IMR-90 (cell line): ENCODE measurements around the gene FASLG. TPM values are rescaled to one million over a fixed set of nuclear protein-coding genes. Genes with fewer than 3 reads are reported as not detected.

Experiments used
- ATAC-seq: fragments of 200-7000 bp; cut with Tn5 transposase; 2 replicates; pipeline ENCODE4 v1.9.1; 2020; ENCODE audit warnings: low read depth, mild to moderate bottlenecking, moderate library complexity
- BruUV-seq: library from RNA; stranded (reverse); fragments of 400-500 nt; replicated peaks from 2 replicates; lab custom pipeline; 2021; lab: Mats Ljungman, UMichigan
- CTCF ChIA-PET: fragments of 300-600 bp; formaldehyde crosslinking; extraction: SDS; loops from one replicate; lab custom pipeline; 2021; ENCODE audit warnings: antibody characterized with exemption; lab: Yijun Ruan, JAX
- POLR2A ChIA-PET: fragments of 300-600 bp; sonication (Branson Sonifier 250); formaldehyde crosslinking; loops from one replicate; lab custom pipeline; 2022; ENCODE audit warnings: antibody characterized with exemption; ENCODE audit not compliant: unreplicated experiment; lab: Charles Lee
- DNase-seq: peaks from one replicate; pipeline ENCODE4 v3.0.0; 2013
- H2AFZ ChIP-seq: replicated peaks from 2 replicates; pipeline ENCODE3; 2013; ENCODE audit warnings: low read length, mild to moderate bottlenecking; ENCODE audit not compliant: poor library complexity
- H2AK5ac ChIP-seq: 2 replicates; pipeline ENCODE4 v1.6.1; 2013; ENCODE audit warnings: low read depth, low read length, inconsistent platforms
- H2AK9ac ChIP-seq: replicated peaks from 2 replicates; pipeline ENCODE3; 2013; ENCODE audit warnings: mild to moderate bottlenecking, low read depth, low read length, moderate library complexity; ENCODE audit not compliant: poor library complexity
- H2BK120ac ChIP-seq: 2 replicates; pipeline ENCODE4 v1.6.1; 2013; ENCODE audit warnings: low read depth, low read length, inconsistent platforms
- H2BK15ac ChIP-seq: 3 replicates; pipeline ENCODE4 v1.6.1; 2013; ENCODE audit warnings: low read depth, low read length, inconsistent platforms
- H2BK20ac ChIP-seq: 2 replicates; pipeline ENCODE4 v1.6.1; 2013; ENCODE audit warnings: low read depth, mild to moderate bottlenecking, inconsistent platforms, low read length, moderate library complexity
- H2BK5ac ChIP-seq: 2 replicates; pipeline ENCODE4 v1.6.1; 2013; ENCODE audit warnings: mild to moderate bottlenecking, low read depth, low read length, inconsistent platforms; ENCODE audit not compliant: poor library complexity, severe bottlenecking
- H3K14ac ChIP-seq: replicated peaks from 2 replicates; pipeline ENCODE4 v1.6.1; 2013; ENCODE audit warnings: low read depth, low read length, inconsistent platforms
- H3K18ac ChIP-seq: 2 replicates; pipeline ENCODE4 v1.6.1; 2013; ENCODE audit warnings: low read depth, low read length, control low read depth
- H3K23ac ChIP-seq: 2 replicates; pipeline ENCODE4 v1.6.1; 2013; ENCODE audit warnings: low read depth, low read length, inconsistent platforms
- H3K27ac ChIP-seq: 2 replicates; pipeline ENCODE4 v1.5.1; 2013; ENCODE audit warnings: mild to moderate bottlenecking, control low read depth, low read length; ENCODE audit not compliant: insufficient read depth
- H3K27me3 ChIP-seq: 2 replicates; pipeline ENCODE4 v1.6.1; 2013; ENCODE audit warnings: low read length; ENCODE audit not compliant: control insufficient read depth, insufficient read depth
- H3K36me3 ChIP-seq: 2 replicates; pipeline ENCODE4 v1.6.1; 2013; ENCODE audit warnings: low read length, mixed read lengths; ENCODE audit not compliant: control insufficient read depth, insufficient read depth
- H3K4ac ChIP-seq: 2 replicates; pipeline ENCODE4 v1.6.1; 2013; ENCODE audit warnings: low read depth, low read length, inconsistent platforms
- H3K4me1 ChIP-seq: 2 replicates; pipeline ENCODE4 v1.6.1; 2013; ENCODE audit warnings: low read length, mixed read lengths; ENCODE audit not compliant: control insufficient read depth, insufficient read depth
- H3K4me2 ChIP-seq: 2 replicates; pipeline ENCODE4 v1.6.1; 2013; ENCODE audit warnings: low read depth, mild to moderate bottlenecking, control low read depth, low read length, moderate library complexity
- H3K4me3 ChIP-seq: 2 replicates; pipeline ENCODE4 v1.5.1; 2013; ENCODE audit warnings: low read depth, mild to moderate bottlenecking, control low read depth, low read length, moderate library complexity; ENCODE audit not compliant: insufficient read depth
- H3K56ac ChIP-seq: 2 replicates; pipeline ENCODE4 v1.6.1; 2013; ENCODE audit warnings: low read length, inconsistent platforms; ENCODE audit not compliant: insufficient read depth; ENCODE audit errors: extremely low read depth
- H3K79me1 ChIP-seq, 2 experiments: 2 replicates each; pipeline ENCODE4 v1.6.1; 2013; ENCODE audit warnings: low read length in 2 of 2, inconsistent platforms in 1 of 2, low read depth in 1 of 2
- H3K9ac ChIP-seq: 2 replicates; pipeline ENCODE4 v1.6.1; 2013; ENCODE audit warnings: low read depth, low read length, control low read depth
- H3K9me1 ChIP-seq: 2 replicates; pipeline ENCODE4 v1.6.1; 2013; ENCODE audit warnings: low read length, inconsistent platforms; ENCODE audit not compliant: insufficient read depth
- H3K9me3 ChIP-seq: 2 replicates; pipeline ENCODE4 v1.6.1; 2013; ENCODE audit warnings: low read length; ENCODE audit not compliant: control insufficient read depth, insufficient read depth
- H4K20me1 ChIP-seq: 2 replicates; pipeline ENCODE4 v1.6.1; 2013; ENCODE audit warnings: low read length, inconsistent platforms; ENCODE audit not compliant: insufficient read depth
- H4K5ac ChIP-seq: 2 replicates; pipeline ENCODE4 v1.6.1; 2013; ENCODE audit warnings: mild to moderate bottlenecking, low read depth, low read length, control low read depth
- H4K8ac ChIP-seq, 2 experiments: 2 replicates each; pipeline ENCODE4 v1.6.1; 2013; ENCODE audit warnings: low read depth in 2 of 2, low read length in 2 of 2, control low read depth in 1 of 2, inconsistent platforms in 1 of 2
- H4K91ac ChIP-seq: 2 replicates; pipeline ENCODE4 v1.6.1; 2013; ENCODE audit warnings: low read depth, low read length, inconsistent platforms; ENCODE audit not compliant: insufficient read depth
- BHLHE40 ChIP-seq: fragments of 150-350 bp; IDR thresholded peaks from 2 replicates; pipeline ENCODE4 v1.6.1; 2016; ENCODE audit warnings: mild to moderate bottlenecking, low read depth, low read length
- CHD1 ChIP-seq: IDR thresholded peaks from 2 replicates; pipeline ENCODE4 v1.6.1; 2012; ENCODE audit warnings: low read depth, low read length, improper control_type of control experiment
- CTCF ChIP-seq: conservative IDR thresholded peaks from 2 replicates; pipeline ENCODE4 v1.5.1; 2012; ENCODE audit warnings: mild to moderate bottlenecking, low read depth, low read length, improper control_type of control experiment
- MAFK ChIP-seq: IDR thresholded peaks from 2 replicates; pipeline ENCODE4 v1.6.1; 2012; ENCODE audit warnings: low read depth, low read length, improper control_type of control experiment
- NFE2L2 ChIP-seq: fragments of 150-350 bp; IDR thresholded peaks from 2 replicates; pipeline ENCODE4 v1.6.1; 2016; ENCODE audit warnings: low read depth, mild to moderate bottlenecking, low read length
- POLR2A ChIP-seq: IDR thresholded peaks from 2 replicates; pipeline ENCODE4 v1.6.1; 2012; ENCODE audit warnings: mild to moderate bottlenecking, low read depth, low read length
- RCOR1 ChIP-seq: IDR thresholded peaks from 2 replicates; pipeline ENCODE4 v1.6.1; 2012; ENCODE audit warnings: mild to moderate bottlenecking, low read length, improper control_type of control experiment; ENCODE audit not compliant: insufficient replicate concordance
- RFX5 ChIP-seq: IDR thresholded peaks from 2 replicates; pipeline ENCODE4 v1.8.0; 2012; ENCODE audit warnings: low read depth, mild to moderate bottlenecking, low read length, moderate library complexity
- USF2 ChIP-seq: fragments of 150-350 bp; IDR thresholded peaks from 2 replicates; pipeline ENCODE4 v1.6.1; 2017; ENCODE audit warnings: mild to moderate bottlenecking, antibody characterized with exemption, low read length, low read depth
- WGBS, 2 experiments: methylation state at CpG; one replicate each; pipeline versions ENCODE4 v1.1.5 to v1.1.7; 2013; ENCODE audit warnings: missing lambda C conversion rate in 2 of 2; ENCODE audit not compliant: insufficient read length in 1 of 2; ENCODE audit errors: extremely low coverage in 2 of 2; 5-methylcytosine and 5-hydroxymethylcytosine counted together
- dilution Hi-C: fragments of 300-500 bp; cut with HindIII; formaldehyde crosslinking; loops from one replicate; pipeline ENCODE4 v1.14.3; 2018; ENCODE audit warnings: low sequenced_read_pairs; ENCODE audit not compliant: unreplicated experiment
- in situ Hi-C: fragments of 300-500 bp; cut with MboI; formaldehyde crosslinking; loops from 3 replicates; pipeline ENCODE4 v1.14.3; 2019; ENCODE audit warnings: low sequenced_read_pairs, inconsistent platforms, mixed read lengths
- intact Hi-C: fragments of 100-400 bp; cut with micrococcal nuclease; formaldehyde crosslinking; loops from 2 replicates; pipeline ENCODE4 v1.10.0; 2022
- polyA plus RNA-seq, 3 experiments: library from polyadenylated mRNA; depleted of rRNA; stranded (reverse); fragments of >200 nt; gene quantifications; 2 replicates each; pipeline ENCODE4 v1.2.3, GENCODE V29; 2012; ENCODE audit warnings: low replicate concordance in 1 of 3
- total RNA-seq: library from RNA; depleted of rRNA; stranded (reverse); fragments of >200 nt; gene quantifications from 2 replicates; pipeline ENCODE4 v1.2.3, GENCODE V29; 2012

Gene FASLG
- total and polyA plus RNA-seq, 2 of the 4 experiments (the other 2 are of a cell fraction): 0.14 to 0.18 TPM

- Histone ChIP-seq H2BK20ac (no peak overlapping the region), H3K27ac (no peak overlapping the region), H3K4me1 (no peaks in the 10 kb centered on the region), H2AK9ac (no peak overlapping the region), H3K23ac (no peak overlapping the region), H4K91ac (no peak overlapping the region), H3K18ac (no peak overlapping the region), H3K9me3 (no peaks in the 10 kb centered on the region), H2AFZ (peak overlapping the region; percentile 34), H3K56ac (no peak overlapping the region), H2BK120ac (no peak overlapping the region), H3K14ac (0 out of 2 replicates have a peak overlapping the region, but pooled peaks have one; percentile 3), H4K5ac (peak overlapping the region; percentile 17; the same call in 1 of the 2 replicates), H3K79me1 (no peaks in the 10 kb centered on the region), H2BK5ac (no peak overlapping the region), H3K4me3 (no peak overlapping the region), H2BK15ac (no peak overlapping the region), H2AK5ac (no peak overlapping the region), H3K4ac (no peak overlapping the region), H3K9me1 (no peaks in the 10 kb centered on the region), H4K20me1 (no peaks in the 10 kb centered on the region), H3K9ac (no peak overlapping the region), H4K8ac (no peak overlapping the region), H3K27me3 (no peaks in the 10 kb centered on the region), H3K4me2 (no peak overlapping the region), H3K36me3 (no peaks in the 10 kb centered on the region)
- WGBS, 2 experiments: 40% methylated on average over 1 of the region's 3 CpGs; no CpG with 5 or more reads in 1 of the 2 experiments
- in situ Hi-C loops (no loop called here), dilution Hi-C loops (no loop called here), intact Hi-C loops (no loop called here)
- DNase-seq (no peak), ATAC-seq (peak; percentile 11; the same call in 1 of the 2 replicates)
- CTCF ChIA-PET: no interaction called here
- POLR2A ChIA-PET: no interaction called here
- no peak for TF ChIP-seq RCOR1
- no peak for TF ChIP-seq POLR2A
- no peak for TF ChIP-seq RFX5
- no peak for TF ChIP-seq BHLHE40
- no peak for TF ChIP-seq CHD1
- TF ChIP-seq MAFK: no peak
- no peak for TF ChIP-seq USF2
- no peak for TF ChIP-seq CTCF
- TF ChIP-seq NFE2L2: no peak
- no TSS peak for BruUV-seq
Measured at GRCh38 chr1:172682812-172683211, 23.9 kb downstream of the FASLG start.
